Astrocyte (in vitro differentiated cells and primary cell): ENCODE data around the gene DNPEP.

ENCODE experiments used
- EZH2 ChIP-seq: IDR thresholded peaks from 2 replicates; pipeline ENCODE4 v1.6.1; 2012; ENCODE audit warnings: mild to moderate bottlenecking, low read length, inconsistent platforms; ENCODE audit not compliant: insufficient read depth
- TF ChIP-seq, protein P1 (sequence below): IDR thresholded peaks from 2 replicates; pipeline ENCODE4 v1.5.1; 2011; ENCODE audit warnings: low read depth, mild to moderate bottlenecking, inconsistent platforms, low read length, moderate library complexity; ENCODE audit not compliant: insufficient read depth

DNA sequence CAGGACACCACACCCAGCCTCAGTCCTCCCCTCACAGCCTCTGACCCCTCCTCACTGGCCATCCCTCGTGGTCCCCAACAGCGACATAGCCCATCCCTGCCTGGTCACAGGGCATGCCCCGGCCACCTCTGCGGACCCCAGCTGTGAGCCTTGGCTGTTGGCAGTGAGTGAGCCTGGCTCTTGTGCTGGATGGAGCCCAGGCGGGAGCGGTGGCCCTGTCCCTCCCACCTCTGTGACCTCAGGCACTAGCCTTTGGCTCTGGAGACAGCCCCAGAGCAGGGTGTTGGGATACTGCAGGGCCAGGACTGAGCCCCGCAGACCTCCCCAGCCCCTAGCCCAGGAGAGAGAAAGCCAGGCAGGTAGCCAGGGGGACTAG is 38.3 kb upstream of the DNPEP start:
- TF ChIP-seq, protein P1, sequence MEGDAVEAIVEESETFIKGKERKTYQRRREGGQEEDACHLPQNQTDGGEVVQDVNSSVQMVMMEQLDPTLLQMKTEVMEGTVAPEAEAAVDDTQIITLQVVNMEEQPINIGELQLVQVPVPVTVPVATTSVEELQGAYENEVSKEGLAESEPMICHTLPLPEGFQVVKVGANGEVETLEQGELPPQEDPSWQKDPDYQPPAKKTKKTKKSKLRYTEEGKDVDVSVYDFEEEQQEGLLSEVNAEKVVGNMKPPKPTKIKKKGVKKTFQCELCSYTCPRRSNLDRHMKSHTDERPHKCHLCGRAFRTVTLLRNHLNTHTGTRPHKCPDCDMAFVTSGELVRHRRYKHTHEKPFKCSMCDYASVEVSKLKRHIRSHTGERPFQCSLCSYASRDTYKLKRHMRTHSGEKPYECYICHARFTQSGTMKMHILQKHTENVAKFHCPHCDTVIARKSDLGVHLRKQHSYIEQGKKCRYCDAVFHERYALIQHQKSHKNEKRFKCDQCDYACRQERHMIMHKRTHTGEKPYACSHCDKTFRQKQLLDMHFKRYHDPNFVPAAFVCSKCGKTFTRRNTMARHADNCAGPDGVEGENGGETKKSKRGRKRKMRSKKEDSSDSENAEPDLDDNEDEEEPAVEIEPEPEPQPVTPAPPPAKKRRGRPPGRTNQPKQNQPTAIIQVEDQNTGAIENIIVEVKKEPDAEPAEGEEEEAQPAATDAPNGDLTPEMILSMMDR, result no peak
- no peak for TF ChIP-seq EZH2
